ENCODE measurements around the gene ATIC.
A peak's percentile ranks its signal among the peaks of the same experiment; 100 is the strongest.
"Not testable (repeated sequence)": the region's sequence is repeated elsewhere in the genome, so short reads cannot be mapped to it uniquely, and the experiment has no call there.

The ATIC gene

DNA sequence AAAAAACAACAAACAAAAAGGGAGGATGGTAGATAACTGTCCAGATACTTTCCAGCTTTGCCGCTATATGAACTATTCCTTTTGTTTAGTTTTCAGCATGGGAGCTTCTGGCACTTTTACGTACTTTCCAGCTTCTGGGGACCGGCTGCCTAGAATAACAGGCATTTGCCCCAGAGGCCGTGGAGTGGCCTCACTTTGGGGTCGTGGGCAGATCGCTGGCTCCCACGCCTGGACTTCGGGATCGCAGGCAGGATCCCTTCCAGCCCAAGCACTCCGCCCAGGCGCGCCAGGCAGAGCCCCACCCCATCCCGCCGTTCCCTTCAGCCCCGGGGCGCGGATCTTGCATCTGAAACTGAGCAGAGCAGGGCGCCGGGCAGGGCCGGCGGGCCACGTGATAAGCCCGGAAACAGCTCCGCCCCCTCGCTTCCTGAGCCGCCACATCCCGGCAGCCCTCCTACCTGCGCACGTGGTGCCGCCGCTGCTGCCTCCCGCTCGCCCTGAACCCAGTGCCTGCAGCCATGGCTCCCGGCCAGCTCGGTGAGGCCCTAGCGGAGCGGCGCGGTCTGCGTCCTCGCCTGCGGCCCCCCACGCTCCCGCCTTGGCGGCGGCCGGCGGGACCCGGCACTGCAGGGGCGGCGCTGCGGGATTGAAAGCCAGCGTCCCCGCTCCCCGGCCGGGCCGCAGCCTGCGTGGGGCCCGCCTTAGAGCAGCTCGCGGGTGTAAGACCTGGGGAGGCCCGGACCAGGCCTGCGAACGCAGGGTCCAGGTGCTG lies at the start of gene ATIC:
Gene ATIC (plus strand): TSS at position 435 of the 772 bp plus-strand sequence. CDS start 84 bp downstream, at position 519.
- DNase-seq = peak; percentile 26

DNA sequence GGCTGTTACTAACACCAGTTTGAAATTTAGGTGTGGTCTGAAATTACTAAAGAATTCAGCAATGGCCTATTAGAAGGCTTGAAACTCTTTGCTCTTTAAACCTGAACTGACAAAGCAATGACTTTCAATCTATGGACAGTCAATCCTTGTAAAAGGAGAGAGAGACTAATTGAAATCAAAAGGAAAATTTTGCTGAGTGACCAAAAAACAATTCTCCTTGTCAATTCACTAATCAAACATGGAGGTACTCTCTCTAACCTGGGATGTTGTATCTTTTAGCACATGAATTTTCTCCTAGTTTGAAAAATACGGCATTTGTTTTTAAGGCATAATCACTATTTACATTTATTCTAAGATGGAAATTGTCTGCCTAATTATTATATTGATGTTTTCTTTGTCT lies 49.6 kb upstream of the ATIC start:
- DNase-seq = no peak

DNA sequence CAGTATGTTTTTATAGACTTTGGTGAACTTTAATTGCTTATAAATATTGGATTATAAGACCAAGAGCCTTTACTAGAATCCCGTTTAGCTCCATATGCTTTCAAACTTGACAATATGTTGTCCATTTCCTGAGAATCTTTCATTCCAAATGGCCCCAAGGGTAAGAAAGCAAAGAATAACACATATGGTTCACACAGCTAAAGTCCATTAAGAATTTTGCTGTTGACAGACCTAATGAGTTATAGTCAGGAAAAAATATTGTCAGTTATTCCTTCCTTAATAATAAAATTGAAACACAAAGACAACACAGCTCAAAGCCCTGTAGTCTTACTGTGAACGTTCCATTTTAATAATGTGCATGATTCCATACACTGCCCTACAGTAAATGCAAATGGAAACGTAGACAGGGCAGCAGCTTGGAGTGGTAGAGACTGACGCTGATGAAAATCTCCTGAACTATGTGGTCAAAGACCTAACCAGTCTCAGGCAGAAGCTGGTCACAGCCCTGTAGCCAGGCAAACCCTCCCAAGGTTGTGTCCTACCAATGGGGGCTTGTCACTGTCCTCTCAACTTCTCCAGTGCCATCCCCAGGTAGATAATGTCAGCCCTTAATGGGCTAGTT lies 49.0 kb upstream of the ATIC start:
- DNase-seq = no peak

DNA sequence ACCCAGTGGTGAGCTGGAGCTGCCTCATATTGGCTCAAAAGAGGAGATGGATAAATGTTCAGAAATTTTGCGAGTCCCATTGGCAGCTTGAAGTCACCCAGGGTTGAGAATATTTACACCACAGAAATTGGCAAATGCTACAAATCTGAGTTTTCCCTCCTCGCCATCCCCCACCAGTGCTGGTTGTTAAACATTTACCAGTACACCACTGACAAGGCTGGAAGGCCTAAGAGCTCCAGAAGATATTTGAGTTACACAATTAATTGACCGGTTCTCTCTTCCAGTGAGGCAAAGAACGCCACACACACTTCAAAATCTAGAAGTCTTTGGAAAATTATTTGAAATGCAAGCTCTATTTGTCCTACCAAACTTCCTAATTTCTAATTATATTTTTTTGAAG lies 47.5 kb upstream of the ATIC start:
- DNase-seq = no peak

DNA sequence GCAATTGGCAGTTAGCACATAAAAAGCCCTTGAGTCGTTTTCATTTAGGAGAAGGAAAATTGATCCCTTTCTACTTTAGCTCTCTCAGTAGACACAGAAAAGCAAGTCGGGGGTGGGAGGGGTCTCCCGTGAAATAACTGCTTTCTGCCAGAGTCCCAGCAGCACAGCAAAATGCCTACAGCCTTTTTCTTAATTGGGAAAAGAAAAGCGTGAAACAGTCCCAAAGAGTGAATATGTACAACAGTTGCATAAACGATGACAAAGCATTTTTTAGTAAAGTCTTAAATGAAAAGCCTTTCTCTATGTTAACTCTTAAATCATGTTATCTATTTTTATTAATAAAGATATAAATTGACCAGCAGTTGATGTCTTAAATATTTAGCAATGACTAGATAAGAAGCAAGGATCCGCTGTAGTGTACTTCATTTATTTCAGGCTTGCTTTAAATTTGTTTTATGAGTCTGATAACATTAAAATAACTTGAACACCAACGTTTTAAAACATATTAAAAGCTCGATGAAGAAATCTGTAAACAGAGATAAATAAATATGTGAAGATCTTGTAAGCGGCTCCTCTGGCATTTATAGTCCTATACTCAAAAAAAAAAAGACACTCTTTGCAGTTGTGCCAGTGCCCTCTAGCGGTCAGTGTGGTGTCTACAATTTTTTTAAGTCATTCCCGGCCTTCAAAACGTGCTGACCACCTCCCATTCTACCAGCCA lies 42.3 kb upstream of the ATIC start:
- no peak for DNase-seq

DNA sequence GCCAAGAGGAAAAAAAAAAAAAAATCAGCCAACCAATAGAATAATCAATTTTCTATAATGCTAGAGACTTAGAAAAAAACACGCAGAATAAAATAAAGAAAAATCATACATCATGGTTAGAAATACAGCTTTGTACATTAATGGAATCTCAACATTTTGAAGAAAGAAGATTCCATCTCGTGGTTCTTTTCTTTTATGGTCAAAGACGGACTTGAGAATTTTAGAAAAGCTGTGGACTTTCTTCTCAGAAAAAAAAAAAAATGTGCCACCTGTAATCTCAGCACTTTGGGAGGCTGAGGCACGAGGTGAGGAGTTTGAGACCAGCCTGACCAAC lies 41.8 kb upstream of the ATIC start:
- DNase-seq = no peak

DNA sequence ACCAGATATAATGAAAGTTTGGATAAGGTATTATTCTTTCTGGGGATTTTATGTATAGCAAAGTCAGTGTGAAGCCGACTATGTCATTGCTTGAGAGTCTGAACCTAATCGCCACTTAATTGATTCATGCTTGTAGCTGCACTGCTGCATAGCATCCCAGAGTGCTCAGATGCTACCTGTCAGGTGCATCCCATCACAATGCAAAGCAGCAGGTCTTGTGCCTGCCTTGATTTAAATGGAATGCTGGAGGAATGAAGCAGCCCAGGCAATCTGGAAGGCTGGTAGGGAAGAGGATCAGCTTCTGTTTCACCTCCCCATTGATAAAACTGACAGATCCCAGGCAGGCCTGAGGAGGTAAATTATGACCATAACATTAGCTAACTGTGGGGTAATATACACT lies 40.4 kb upstream of the ATIC start:
- DNase-seq = no peak

DNA sequence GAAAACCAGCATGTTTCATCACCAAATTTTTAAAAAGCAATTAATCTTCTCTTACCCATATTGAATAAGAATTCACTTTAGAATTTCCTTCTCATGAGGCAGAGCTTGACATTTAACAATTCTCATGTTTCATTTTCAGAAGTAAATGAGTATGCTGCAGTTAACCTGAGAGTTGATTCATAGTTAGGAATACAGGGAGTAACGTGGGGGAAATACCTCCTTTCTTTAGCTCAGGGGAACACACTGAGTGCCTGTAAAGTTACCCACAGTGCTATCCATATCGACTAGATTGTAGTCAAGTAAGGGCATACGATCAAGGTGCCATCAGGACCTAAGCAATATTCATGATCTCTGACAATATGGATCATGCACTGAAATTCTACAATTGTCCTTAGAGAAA lies 38.9 kb upstream of the ATIC start:
- no peak for DNase-seq

DNA sequence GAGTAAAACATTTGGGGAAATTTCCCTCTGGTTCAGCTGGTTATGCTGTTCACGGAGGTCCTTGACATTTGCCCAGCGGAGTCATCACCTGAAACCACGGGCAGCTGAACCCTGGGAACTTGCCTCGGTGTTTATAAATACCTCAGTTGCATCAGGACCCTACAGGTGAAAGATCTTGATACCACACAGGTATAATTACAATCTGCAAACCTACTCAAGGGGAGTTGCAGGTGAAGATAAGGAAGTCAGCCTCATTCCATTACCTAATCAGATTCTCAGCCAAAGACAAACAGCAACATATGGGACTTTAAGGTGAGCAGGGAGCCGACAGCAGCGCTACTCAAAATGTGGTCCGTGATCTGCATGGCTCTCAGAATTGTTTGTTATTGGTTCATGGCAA lies 37.0 kb upstream of the ATIC start:
- no peak for DNase-seq

DNA sequence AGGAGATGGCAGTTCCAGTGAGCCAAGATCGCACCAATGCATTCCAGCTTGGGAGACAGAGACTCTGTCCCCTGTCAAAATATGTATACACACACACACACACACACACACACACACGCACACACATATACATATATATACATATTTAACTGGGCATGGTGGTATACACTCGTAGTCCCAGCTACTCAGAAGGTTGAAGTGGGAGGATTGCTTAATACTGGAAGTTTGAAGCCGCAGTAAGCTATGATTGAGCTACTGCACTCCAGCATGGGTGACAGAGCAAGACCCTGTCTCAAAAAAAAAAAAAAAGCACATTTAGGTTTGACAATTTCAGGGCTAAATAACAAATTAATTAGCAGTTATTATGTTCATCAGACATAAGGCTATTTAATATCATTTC lies 36.0 kb upstream of the ATIC start:
- DNase-seq = no peak

DNA sequence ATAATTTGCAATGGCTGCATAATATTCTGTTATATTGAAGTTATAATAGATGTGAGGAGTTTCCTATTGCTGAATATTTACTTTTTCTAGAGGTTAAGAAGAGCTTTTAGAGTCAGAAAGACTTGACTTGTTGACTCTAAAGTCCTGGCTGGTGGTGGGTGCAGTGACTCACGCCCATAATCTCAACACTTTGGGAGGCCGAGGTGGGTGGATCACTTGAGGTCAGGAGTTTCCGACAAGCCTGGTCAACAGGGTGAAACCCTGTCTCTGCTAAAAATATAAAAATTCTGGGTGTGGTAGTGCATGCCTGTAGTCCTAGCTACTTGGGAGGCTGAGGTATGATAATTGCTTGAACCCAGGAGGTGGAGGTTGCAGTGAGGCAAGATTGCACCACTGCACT lies 33.9 kb upstream of the ATIC start:
- no peak for DNase-seq

DNA sequence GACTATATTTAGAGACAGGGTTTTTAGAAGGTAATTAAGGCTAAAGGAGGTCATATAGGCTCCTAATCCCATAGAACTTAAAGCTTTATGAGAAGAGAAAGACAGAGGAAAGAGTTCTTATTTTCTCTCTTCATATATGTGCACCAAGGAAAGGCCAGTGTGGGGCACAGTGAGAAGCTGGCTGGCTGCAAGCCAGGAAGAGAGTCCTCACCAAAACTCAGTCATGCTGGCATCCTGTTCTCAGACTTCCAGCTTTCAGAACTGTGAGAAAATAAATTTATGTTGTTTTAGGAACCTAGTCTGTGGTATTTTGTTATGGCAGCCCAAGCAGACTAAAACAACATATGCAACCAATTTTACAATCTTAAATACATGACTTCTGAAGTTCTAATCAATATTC lies 31.5 kb upstream of the ATIC start:
- no peak for DNase-seq

DNA sequence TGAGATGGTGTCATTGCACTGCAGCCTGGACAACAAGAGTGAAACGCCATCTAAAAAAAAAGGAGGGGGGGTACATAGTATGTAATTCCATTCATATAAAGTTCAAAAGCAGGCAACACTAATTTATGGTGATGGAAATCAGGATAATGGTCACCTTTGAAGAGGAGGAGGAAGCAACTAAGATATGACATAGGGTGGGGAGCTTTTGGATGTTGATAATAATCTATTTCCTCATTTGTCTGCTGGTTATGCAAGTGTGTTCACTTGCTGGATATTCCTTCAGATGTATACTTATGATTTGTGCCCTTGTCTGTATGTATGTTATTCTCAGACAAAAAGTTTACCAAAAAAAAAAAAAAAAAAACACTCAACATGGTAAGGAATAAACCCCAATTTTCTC lies 28.6 kb upstream of the ATIC start:
- no peak for DNase-seq

DNA sequence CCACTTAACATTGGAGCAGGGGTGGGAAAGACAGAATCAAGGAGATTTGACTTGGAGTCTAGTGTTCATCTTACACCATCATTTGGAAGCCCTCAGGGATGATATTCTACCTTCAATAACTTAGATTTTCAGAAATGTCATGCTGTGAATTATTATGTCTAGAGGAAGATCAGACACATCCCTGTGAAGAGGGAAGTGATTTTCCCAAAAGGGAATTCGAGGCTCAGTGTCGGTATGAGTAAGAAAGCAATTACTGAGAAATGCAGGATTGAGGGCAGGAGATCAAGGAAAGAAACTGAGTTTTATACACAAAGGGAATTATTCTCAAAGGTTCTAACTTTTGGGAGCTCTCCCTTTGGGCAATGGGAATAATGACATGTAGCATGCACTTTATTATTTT lies 25.6 kb upstream of the ATIC start:
- no peak for DNase-seq

DNA sequence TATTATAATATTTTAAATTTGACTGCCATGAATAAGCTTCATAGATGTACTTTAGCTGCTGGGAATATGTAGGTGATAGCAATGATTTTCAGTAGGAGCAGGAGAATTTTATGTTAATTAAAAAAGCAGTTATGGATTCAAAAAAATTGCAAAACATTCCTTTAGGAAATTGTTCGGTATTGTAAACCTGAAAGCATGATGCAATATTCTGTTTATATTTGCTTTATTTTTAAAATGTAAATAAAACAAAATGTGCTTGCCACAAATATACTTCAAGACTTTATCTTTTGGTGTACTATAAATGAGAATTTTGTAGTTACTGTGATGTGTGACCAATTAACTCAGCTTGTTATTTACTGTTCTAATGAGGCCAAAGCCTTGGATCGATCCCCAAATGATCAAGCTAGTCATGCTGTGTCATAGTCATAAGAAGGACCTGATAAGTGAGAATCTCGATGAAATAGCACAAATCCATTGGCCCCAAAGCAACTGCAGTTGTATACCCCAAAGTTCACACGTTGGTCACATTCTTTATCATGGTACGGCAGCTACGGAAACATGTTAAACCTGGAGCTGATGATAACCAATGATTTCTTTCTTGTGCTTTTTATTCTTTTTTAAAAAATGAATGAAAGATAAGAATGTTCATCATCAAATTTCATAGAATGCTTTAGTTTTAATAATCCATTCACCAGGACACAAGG lies 23.6 kb upstream of the ATIC start:
- no peak for DNase-seq

DNA sequence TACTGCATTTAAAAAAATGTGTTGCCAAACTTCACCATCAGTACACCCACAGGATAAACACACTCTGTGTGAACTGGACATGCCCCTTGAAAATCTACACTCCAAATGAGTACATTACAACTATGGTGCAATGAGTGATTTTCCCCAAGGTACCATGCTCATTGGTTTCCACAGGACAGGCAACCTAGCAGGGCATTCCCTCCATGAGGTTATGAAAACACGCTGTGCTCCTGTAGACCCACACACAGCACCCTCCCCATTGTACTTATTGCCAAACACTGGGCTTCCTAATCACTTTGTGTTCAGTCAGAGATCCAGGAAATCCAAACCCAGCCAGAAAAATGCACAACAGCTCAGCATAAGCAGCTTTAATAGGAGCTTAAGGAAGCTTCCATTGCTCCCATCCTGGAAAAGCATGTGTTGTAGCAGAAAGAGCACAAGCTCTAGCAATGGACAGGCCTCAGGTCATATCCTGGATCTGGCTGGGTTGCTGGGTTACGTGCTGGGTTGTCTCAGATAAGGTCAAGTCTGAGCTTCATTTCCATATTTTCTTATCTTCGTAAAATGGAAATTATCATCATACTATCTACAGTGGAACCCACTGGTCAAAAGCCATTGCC lies 20.8 kb upstream of the ATIC start:
- DNase-seq = no peak

DNA sequence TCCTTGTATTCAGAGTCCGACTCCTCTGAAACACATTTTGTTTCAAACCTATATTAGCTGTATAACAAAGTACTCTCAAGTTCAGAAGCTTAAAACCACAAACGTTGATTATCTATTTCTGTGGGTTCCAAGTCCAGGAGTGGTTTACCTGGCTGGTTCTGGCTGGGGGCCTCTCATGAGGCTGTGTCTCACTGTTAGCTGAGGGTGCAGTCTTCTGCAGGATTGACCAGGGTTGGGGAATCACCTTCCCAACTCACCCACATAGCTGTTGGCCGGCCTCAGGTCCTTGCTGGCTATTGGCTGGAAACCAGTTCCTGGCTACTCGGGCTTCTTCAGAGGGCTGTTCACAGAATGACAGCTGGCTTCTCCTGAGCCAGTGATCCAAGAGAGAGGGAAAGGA lies 18.0 kb upstream of the ATIC start:
- DNase-seq = no peak

DNA sequence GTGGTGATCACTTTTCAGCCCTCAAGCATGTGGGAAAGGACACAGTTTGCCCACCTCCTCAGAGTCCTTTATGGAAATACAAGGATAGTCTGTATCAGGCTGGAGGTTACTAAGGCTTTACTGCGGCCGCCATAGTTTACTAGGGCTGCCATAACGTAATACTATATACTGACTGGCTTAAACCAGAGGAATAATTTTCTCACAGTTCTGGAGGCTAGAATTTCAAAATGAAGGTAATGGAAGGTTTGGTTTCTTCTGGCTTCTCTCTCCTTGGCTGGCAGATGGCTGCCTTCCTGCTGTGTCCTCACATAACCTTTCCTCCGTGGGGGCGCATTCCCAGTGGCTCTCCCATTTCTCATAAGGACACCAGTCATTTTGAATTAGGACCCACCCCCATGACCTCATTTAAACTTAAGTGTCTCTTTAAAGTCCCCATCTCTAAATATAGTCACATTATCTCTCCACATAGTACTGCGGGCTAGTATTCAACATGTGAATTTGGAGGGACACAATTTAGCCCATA lies 12.5 kb upstream of the ATIC start:
- DNase-seq = no peak

DNA sequence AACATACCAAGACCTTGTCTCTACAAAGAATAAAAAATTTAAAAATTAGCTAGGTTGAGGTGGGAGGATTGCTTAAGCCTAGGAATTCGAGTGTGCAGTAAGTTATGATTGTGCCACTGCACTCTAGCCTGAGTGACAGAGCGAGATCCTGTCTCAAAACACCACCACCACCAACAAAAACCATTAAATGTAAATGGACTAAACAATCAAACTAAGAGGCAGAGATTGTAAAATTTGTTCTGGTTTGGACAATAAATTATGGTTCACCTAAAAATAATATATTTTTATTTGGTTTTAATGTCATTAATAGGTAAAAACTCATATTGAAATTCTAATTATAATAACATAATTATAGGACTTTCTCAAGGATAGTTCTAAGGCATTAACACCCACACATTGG lies 9.9 kb upstream of the ATIC start:
- no peak for DNase-seq

DNA sequence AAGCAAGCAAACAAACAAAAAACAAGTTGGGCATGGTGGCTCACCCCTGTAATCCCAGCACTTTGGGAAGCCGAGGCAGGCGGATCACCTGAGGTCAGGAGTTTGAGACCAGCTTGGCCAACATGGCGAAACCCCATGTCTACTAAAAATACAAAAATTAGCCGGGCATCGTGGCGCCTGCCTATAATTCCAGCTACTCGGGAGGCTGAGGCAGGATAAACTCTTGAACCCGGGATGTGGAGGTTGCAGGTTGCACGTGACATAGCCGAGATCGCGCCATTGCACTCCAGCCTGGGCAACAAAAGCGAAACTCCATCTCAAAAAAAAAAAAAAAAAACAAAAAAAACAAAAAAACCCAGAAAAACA lies 617 bp upstream of the ATIC start:
- DNase-seq = not testable (repeated sequence)

DNA sequence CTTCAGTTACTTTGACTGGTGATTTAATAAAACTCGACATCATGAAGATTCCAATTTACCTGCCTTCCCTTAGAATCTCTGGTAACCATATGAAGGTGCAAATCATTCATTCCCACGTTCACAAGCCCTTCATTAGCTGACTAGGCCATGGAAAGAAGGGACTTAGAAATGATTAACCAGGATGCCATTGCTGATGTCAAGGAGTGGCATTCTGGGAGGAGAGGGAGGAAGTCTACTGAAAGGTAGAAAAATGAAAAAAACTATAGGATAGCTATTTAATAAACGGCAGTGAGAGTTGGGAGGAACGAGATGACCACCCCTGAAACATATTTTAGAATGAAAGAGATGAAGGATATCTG lies 1.4 kb downstream of the ATIC start:
- no peak for DNase-seq

DNA sequence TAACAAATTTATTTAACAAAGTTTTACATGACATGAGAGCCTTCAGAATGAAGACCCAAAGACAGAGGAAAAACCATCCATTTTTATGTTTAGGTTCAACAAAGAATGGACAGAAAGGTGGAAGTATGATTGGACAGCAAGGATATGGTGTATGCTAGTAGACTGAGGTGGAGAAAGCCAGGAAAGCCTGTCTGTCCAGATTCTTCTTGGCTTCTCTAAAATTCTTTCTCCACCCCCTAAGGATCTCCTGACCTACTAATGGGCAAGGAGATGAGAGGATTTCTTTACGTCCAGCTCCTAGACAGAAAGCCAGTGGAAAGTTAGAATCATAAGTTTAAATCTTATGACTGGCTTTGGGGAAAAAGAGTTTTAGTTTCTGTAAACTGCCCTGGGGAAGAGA lies 3.0 kb downstream of the ATIC start:
- DNase-seq = no peak

DNA sequence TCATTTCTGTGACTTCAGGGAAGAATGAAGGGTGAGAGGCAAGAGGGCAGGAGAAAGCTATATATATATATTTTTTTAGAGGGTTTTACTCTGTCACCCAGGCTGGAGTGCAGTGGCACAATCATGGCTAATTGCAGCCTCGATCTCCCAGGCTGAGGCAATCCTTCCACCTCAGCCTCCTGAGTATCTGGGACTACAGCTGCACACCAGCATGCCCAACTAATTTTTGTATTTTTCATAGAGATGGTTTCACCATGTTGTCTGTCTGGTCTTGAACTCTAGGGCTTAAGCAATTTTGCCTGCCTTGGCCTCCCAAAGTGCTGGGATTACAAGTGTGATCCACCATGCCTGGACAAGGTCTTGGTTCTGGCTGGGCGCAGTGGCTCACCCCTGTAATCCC lies 3.4 kb downstream of the ATIC start:
- no peak for DNase-seq
